ENCODE results near the gene PHF24. TPM values are rescaled to one million over a fixed set of nuclear protein-coding genes. Genes with fewer than 3 reads are reported as not detected.

The PHF24 gene
- polyA plus RNA-seq, 3 donors, result 0.04 TPM; not detected in 2

DNA sequence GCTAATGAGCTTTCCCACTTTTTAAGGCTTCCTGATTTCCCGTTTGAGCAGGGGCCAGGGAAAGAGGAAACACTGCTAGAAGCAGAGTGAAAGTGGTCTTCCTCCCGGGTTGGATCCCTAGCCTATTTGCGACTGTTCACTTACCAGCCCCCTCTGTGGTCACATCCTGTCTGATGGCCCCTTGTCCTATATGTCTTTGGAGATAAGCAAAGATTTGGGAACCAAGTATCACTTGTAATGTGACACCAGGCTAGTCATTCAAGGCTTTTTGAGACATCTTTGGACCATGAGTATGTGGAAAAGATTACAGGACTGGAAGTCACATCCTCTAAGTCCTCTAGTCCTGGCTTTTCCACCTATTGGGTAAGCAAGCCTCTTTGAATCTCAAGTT, 37.6 kb downstream of the PHF24 start:
- Histone ChIP-seq H3K9ac (ENCODE audit: insufficient read depth, low read length, poor library complexity, severe bottlenecking) (no peak overlapping the region), H3K36me3 (replicated peaks in 1 of 2; ENCODE audit: control insufficient read depth in 1 of 2, insufficient read depth in 2 of 2, low read length in 2 of 2) (no peaks in the 10 kb centered on the region), H3K9me3 (replicated peaks in 1 of 2; ENCODE audit: control insufficient read depth in 1 of 2, insufficient read depth in 1 of 2, low read length in 2 of 2) (no peaks in the 10 kb centered on the region), H3K79me2 (ENCODE audit: insufficient read depth, low read length) (no peaks in the 10 kb centered on the region), H4K20me1 (ENCODE audit: insufficient read depth, low read length) (no peaks in the 10 kb centered on the region), H3K27ac (ENCODE audit: low read depth in 1 of 2, low read length in 2 of 2) (no peak overlapping the region), H3K27me3 (ENCODE audit: control insufficient read depth in 2 of 2, insufficient read depth in 2 of 2, low read length in 2 of 2) (peaks cover 0 to 4% of the 10 kb centered on the region in 2 donors), H3K4me2 (replicated peaks; ENCODE audit: extremely low read depth, low read length, poor library complexity, severe bottlenecking) (no peak overlapping the region), H2AFZ (ENCODE audit: insufficient read depth, low read depth, low read length, poor library complexity, severe bottlenecking) (no peak overlapping the region), H3K4me3 (replicated peaks in 1 of 3; ENCODE audit: low read depth in 2 of 3, low read length in 3 of 3) (no peak overlapping the region), H3K4me1 (ENCODE audit: control insufficient read depth in 1 of 2, insufficient read depth in 2 of 2, low read length in 2 of 2) (peaks cover 0 to 7% of the 10 kb centered on the region in 2 donors)
- peaks cover 20% of the 10 kb centered on the region for H3K4me1 Mint-ChIP-seq
- intact Hi-C loops (cut with micrococcal nuclease), result no loop called here
- TF ChIP-seq CTCF (IDR thresholded peaks at IDR 0.05), result no peak
- peaks cover 0 to 5% of the 10 kb centered on the region in 2 donors for H3K36me3 Mint-ChIP-seq
- 20% methylated on average over 1 of the region's 3 CpGs for WGBS (ENCODE audit: insufficient coverage)
- H3K9me3 Mint-ChIP-seq, result no peaks in the 10 kb centered on the region
- peak overlapping the region in 1 of 7 donors; percentile 72 for H3K27ac Mint-ChIP-seq
- DNase-seq, result no peak
- no peak overlapping the region for H3K4me3 Mint-ChIP-seq
- peaks cover 3 to 6% (median 5%) of the 10 kb centered on the region in 3 donors for H3K27me3 Mint-ChIP-seq (ENCODE audit: low read depth in 3 of 3)

DNA sequence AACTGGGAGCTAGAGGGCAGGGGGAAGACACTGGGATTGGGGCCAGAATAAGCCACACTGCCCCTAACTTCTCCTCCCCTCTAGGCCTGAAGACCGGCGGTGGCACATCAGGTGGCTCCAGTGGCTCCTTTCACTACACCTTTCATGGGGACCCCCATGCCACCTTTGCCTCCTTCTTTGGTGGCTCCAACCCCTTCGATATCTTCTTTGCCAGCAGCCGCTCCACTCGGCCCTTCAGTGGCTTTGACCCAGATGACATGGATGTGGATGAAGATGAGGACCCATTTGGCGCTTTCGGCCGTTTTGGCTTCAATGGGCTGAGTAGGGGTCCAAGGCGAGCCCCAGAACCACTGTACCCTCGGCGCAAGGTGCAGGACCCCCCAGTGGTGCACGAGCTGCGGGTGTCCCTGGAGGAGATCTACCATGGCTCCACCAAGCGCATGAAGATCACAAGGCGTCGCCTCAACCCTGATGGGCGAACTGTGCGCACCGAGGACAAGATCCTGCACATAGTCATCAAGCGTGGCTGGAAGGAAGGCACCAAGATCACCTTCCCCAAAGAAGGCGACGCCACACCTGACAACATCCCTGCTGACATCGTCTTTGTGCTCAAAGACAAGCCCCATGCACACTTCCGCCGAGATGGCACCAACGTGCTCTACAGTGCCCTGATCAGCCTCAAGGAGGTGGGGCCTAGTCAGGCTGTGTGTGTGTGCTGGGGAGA, 38.3 kb downstream of the PHF24 start:
- Mint-ChIP-seq H3K27me3 (ENCODE audit: low read depth in 3 of 3) (no peaks in the 10 kb centered on the region), H3K36me3 (no peaks in the 10 kb centered on the region), H3K9me3 (no peaks in the 10 kb centered on the region), H3K27ac (no peak overlapping the region), H3K4me1 (peaks cover 18% of the 10 kb centered on the region), H3K4me3 (no peak overlapping the region)
- Histone ChIP-seq H3K36me3 (replicated peaks in 1 of 2; ENCODE audit: control insufficient read depth in 1 of 2, insufficient read depth in 2 of 2, low read length in 2 of 2) (no peaks in the 10 kb centered on the region), H2AFZ (ENCODE audit: insufficient read depth, low read depth, low read length, poor library complexity, severe bottlenecking) (no peak overlapping the region), H3K9ac (ENCODE audit: insufficient read depth, low read length, poor library complexity, severe bottlenecking) (no peak overlapping the region), H3K4me1 (ENCODE audit: control insufficient read depth in 1 of 2, insufficient read depth in 2 of 2, low read length in 2 of 2) (peaks cover 0 to 7% of the 10 kb centered on the region in 2 donors), H3K9me3 (replicated peaks in 1 of 2; ENCODE audit: control insufficient read depth in 1 of 2, insufficient read depth in 1 of 2, low read length in 2 of 2) (no peaks in the 10 kb centered on the region), H3K4me3 (replicated peaks in 1 of 3; ENCODE audit: low read depth in 2 of 3, low read length in 3 of 3) (no peak overlapping the region), H4K20me1 (ENCODE audit: insufficient read depth, low read length) (no peaks in the 10 kb centered on the region), H3K79me2 (ENCODE audit: insufficient read depth, low read length) (no peaks in the 10 kb centered on the region), H3K27me3 (ENCODE audit: control insufficient read depth in 2 of 2, insufficient read depth in 2 of 2, low read length in 2 of 2) (no peaks in the 10 kb centered on the region), H3K27ac (ENCODE audit: low read depth in 1 of 2, low read length in 2 of 2) (no peak overlapping the region), H3K4me2 (replicated peaks; ENCODE audit: extremely low read depth, low read length, poor library complexity, severe bottlenecking) (no peak overlapping the region)
- WGBS (ENCODE audit: insufficient coverage), result 96% methylated on average over 16 of the region's 26 CpGs
- TF ChIP-seq CTCF (IDR thresholded peaks at IDR 0.05), result no peak
- DNase-seq, result no peak
- intact Hi-C loops (cut with micrococcal nuclease), result no loop called here

All from CD14-positive monocyte (primary cell).